Mammary epithelial cell (primary cell): ENCODE data around the gene SLC25A25.

Source experiments
- CTCF ChIP-seq, 2 donors: IDR thresholded peaks in 1 of 2; conservative IDR thresholded peaks in 1 of 2; 2 replicates each; pipeline ENCODE4 v1.5.1; 2011 to 2012; ENCODE audit warnings: inconsistent platforms in 2 of 2, low read length in 2 of 2, mild to moderate bottlenecking in 2 of 2, control low read depth in 1 of 2, low read depth in 1 of 2; ENCODE audit not compliant: insufficient read depth in 1 of 2; ENCODE audit errors: extremely low read depth in 1 of 2
- EZH2 ChIP-seq: IDR thresholded peaks from 2 replicates; pipeline ENCODE4 v1.6.1; 2012; ENCODE audit warnings: low read length, inconsistent platforms, borderline replicate concordance

- no peak for TF ChIP-seq CTCF (conservative IDR thresholded peaks at IDR 0.05 in 1 of 2, IDR thresholded peaks at IDR 0.05 in 1 of 2; ENCODE audit: extremely low read depth in 1 of 2, insufficient read depth in 1 of 2, low read depth in 1 of 2, low read length in 2 of 2)
- TF ChIP-seq EZH2 = no peak
These were observed 52.2 kb downstream of the SLC25A25 start for GRCh38 chr9:128120061-128120740.
